Activated CD4-positive, alpha-beta T cell treated with anti-CD3 and anti-CD28 coated beads, Interleukin-2, amount 10 ng/mL, durations not matched to agents 24 days and 14 days (primary cell): ENCODE results near the gene FHIP1B. TPM values are rescaled to one million over a fixed set of nuclear protein-coding genes. Genes with fewer than 3 reads are reported as not detected.
"Not testable (repeated sequence)": the region's sequence is repeated elsewhere in the genome, so short reads cannot be mapped to it uniquely, and the experiment has no call there.

ENCODE experiments used
- DNase-seq: peaks from one replicate; pipeline ENCODE4 v3.0.0; 2022
- H3K27ac Mint-ChIP-seq: one replicate; pipeline ENCODE4 v1.8.0; 2022; ENCODE audit warnings: mild to moderate bottlenecking, mixed read lengths
- H3K27me3 Mint-ChIP-seq: one replicate; pipeline ENCODE4 v1.8.0; 2022; ENCODE audit warnings: mixed read lengths
- H3K36me3 Mint-ChIP-seq: one replicate; pipeline ENCODE4 v1.8.0; 2022; ENCODE audit warnings: low read depth, mild to moderate bottlenecking, mixed read lengths
- H3K4me1 Mint-ChIP-seq: one replicate; pipeline ENCODE4 v1.8.0; 2021; ENCODE audit warnings: mixed read lengths
- H3K4me3 Mint-ChIP-seq: one replicate; pipeline ENCODE4 v1.8.0; 2022; ENCODE audit warnings: mild to moderate bottlenecking, moderate library complexity, mixed read lengths
- H3K9me3 Mint-ChIP-seq: one replicate; pipeline ENCODE4 v1.8.0; 2021; ENCODE audit warnings: mixed read lengths
- intact Hi-C: fragments of 100-400 bp; cut with micrococcal nuclease; formaldehyde crosslinking; loops from one replicate; pipeline ENCODE4 v1.15.1; 2023
- total RNA-seq: library from RNA; stranded (reverse); gene quantifications from 2 replicates; pipeline ENCODE4 v1.2.3, GENCODE V29; 2022

Gene FHIP1B
- total RNA-seq: 19.3 and 20.2 TPM in 2 replicates

- peak within 1 kb of the TSS; percentile 90 for H3K27ac Mint-ChIP-seq
- no peaks in the 10 kb centered on the region for H3K9me3 Mint-ChIP-seq
- H3K4me1 Mint-ChIP-seq: peaks cover 35% of the 10 kb centered on the region
- peak; percentile 100 for DNase-seq
- intact Hi-C loops: loop anchor here (1.0 to 10.0 kb wide), 9 partner anchors 32 to 550 kb away; partner anchors contain the start of genes APBB1, ARFIP2, CAVIN3 and MRPL17
- peak within 1 kb of the TSS; percentile 95 for H3K4me3 Mint-ChIP-seq
- no peaks in the 10 kb centered on the region for H3K36me3 Mint-ChIP-seq
- peaks cover 1% of the 10 kb centered on the region for H3K27me3 Mint-ChIP-seq
Observed at GRCh38 chr11:6234387-6235107, at the start of gene FHIP1B. Gene FHIP1B, minus strand, starts transcription at chr11:6234636. Its CDS starts 10,120 bp downstream, at chr11:6224516.

- no peaks in the 10 kb centered on the region for H3K36me3 Mint-ChIP-seq
- H3K27me3 Mint-ChIP-seq: peaks cover 52% of the 10 kb centered on the region
- H3K27ac Mint-ChIP-seq: no peak overlapping the region
- intact Hi-C loops: no loop called here
- H3K4me3 Mint-ChIP-seq: no peak overlapping the region
- H3K4me1 Mint-ChIP-seq: no peaks in the 10 kb centered on the region
- no peaks in the 10 kb centered on the region for H3K9me3 Mint-ChIP-seq
- no peak for DNase-seq
Observed at GRCh38 chr11:6283453-6284023, 49.1 kb upstream of the FHIP1B start.

- H3K9me3 Mint-ChIP-seq, H3K27ac Mint-ChIP-seq, H3K4me1 Mint-ChIP-seq, DNase-seq, H3K36me3 Mint-ChIP-seq, intact Hi-C loops, H3K4me3 Mint-ChIP-seq: not testable (repeated sequence)
- H3K27me3 Mint-ChIP-seq: peaks cover 65% of the 10 kb centered on the region
Observed at GRCh38 chr11:6280809-6281208, 46.4 kb upstream of the FHIP1B start.

- H3K9me3 Mint-ChIP-seq: no peaks in the 10 kb centered on the region
Observed at GRCh38 chr11:6273188-6273587, 38.8 kb upstream of the FHIP1B start.

GRCh38 chr11:6271598-6271997, 37.2 kb upstream of the FHIP1B start:
- no peaks in the 10 kb centered on the region for H3K36me3 Mint-ChIP-seq
- H3K9me3 Mint-ChIP-seq: no peaks in the 10 kb centered on the region
- peaks cover 33% of the 10 kb centered on the region for H3K27me3 Mint-ChIP-seq

More at GRCh38 chr11:6273188-6273587, 38.8 kb upstream of the FHIP1B start:
- intact Hi-C loops: no loop called here
- DNase-seq: no peak
- Mint-ChIP-seq H3K27me3 (peaks cover 44% of the 10 kb centered on the region), H3K4me1 (no peaks in the 10 kb centered on the region), H3K36me3 (no peaks in the 10 kb centered on the region), H3K4me3 (no peak overlapping the region), H3K27ac (no peak overlapping the region)

GRCh38 chr11:6270584-6271246, 36.3 kb upstream of the FHIP1B start:
- H3K36me3 Mint-ChIP-seq: no peaks in the 10 kb centered on the region
- peaks cover 29% of the 10 kb centered on the region for H3K27me3 Mint-ChIP-seq
- intact Hi-C loops: no loop called here
- no peak for DNase-seq
- no peaks in the 10 kb centered on the region for H3K4me1 Mint-ChIP-seq
- no peaks in the 10 kb centered on the region for H3K9me3 Mint-ChIP-seq
- no peak overlapping the region for H3K4me3 Mint-ChIP-seq
- H3K27ac Mint-ChIP-seq: no peak overlapping the region

More at GRCh38 chr11:6271598-6271997, 37.2 kb upstream of the FHIP1B start:
- no peak overlapping the region for H3K27ac Mint-ChIP-seq
- H3K4me3 Mint-ChIP-seq: no peak overlapping the region
- DNase-seq: no peak
- no peaks in the 10 kb centered on the region for H3K4me1 Mint-ChIP-seq
- intact Hi-C loops: no loop called here

GRCh38 chr11:6269994-6270393, 35.6 kb upstream of the FHIP1B start:
- Mint-ChIP-seq H3K27me3 (peaks cover 27% of the 10 kb centered on the region), H3K9me3 (no peaks in the 10 kb centered on the region), H3K4me3 (no peak overlapping the region), H3K27ac (no peak overlapping the region), H3K4me1 (no peaks in the 10 kb centered on the region), H3K36me3 (no peaks in the 10 kb centered on the region)
- DNase-seq: peak; percentile 66
- intact Hi-C loops: no loop called here

- DNase-seq: no peak
- H3K36me3 Mint-ChIP-seq: no peaks in the 10 kb centered on the region
- no peaks in the 10 kb centered on the region for H3K9me3 Mint-ChIP-seq
- intact Hi-C loops: no loop called here
- no peaks in the 10 kb centered on the region for H3K4me1 Mint-ChIP-seq
- no peak overlapping the region for H3K4me3 Mint-ChIP-seq
- H3K27me3 Mint-ChIP-seq: peaks cover 27% of the 10 kb centered on the region
- no peak overlapping the region for H3K27ac Mint-ChIP-seq
Observed at GRCh38 chr11:6268820-6269219, 34.4 kb upstream of the FHIP1B start.

- H3K4me3 Mint-ChIP-seq: no peak overlapping the region
Observed at GRCh38 chr11:6263662-6264061, 29.2 kb upstream of the FHIP1B start.

GRCh38 chr11:6260207-6260726, 25.8 kb upstream of the FHIP1B start:
- no peaks in the 10 kb centered on the region for H3K36me3 Mint-ChIP-seq
- H3K4me1 Mint-ChIP-seq: no peaks in the 10 kb centered on the region
- H3K27ac Mint-ChIP-seq: no peak overlapping the region
- no peak for DNase-seq
- no peaks in the 10 kb centered on the region for H3K9me3 Mint-ChIP-seq
- H3K4me3 Mint-ChIP-seq: no peak overlapping the region
- intact Hi-C loops: no loop called here
- H3K27me3 Mint-ChIP-seq: peaks cover 16% of the 10 kb centered on the region

More at GRCh38 chr11:6263662-6264061, 29.2 kb upstream of the FHIP1B start:
- no peaks in the 10 kb centered on the region for H3K9me3 Mint-ChIP-seq
- no peaks in the 10 kb centered on the region for H3K36me3 Mint-ChIP-seq
- H3K27ac Mint-ChIP-seq: no peak overlapping the region
- peaks cover 25% of the 10 kb centered on the region for H3K27me3 Mint-ChIP-seq
- DNase-seq: no peak
- H3K4me1 Mint-ChIP-seq: no peaks in the 10 kb centered on the region
- intact Hi-C loops: no loop called here

GRCh38 chr11:6258571-6259081, 24.2 kb upstream of the FHIP1B start:
- H3K27me3 Mint-ChIP-seq: peaks cover 1% of the 10 kb centered on the region
- no peak overlapping the region for H3K27ac Mint-ChIP-seq
- no peak for DNase-seq
- no peaks in the 10 kb centered on the region for H3K9me3 Mint-ChIP-seq
- intact Hi-C loops: no loop called here
- no peaks in the 10 kb centered on the region for H3K36me3 Mint-ChIP-seq
- H3K4me1 Mint-ChIP-seq: no peaks in the 10 kb centered on the region
- no peak overlapping the region for H3K4me3 Mint-ChIP-seq

GRCh38 chr11:6258141-6258540, 23.7 kb upstream of the FHIP1B start:
- Mint-ChIP-seq H3K27ac (no peak overlapping the region), H3K9me3 (no peaks in the 10 kb centered on the region), H3K4me3 (no peak overlapping the region), H3K27me3 (no peaks in the 10 kb centered on the region), H3K4me1 (no peaks in the 10 kb centered on the region), H3K36me3 (no peaks in the 10 kb centered on the region)
- intact Hi-C loops: no loop called here
- no peak for DNase-seq

GRCh38 chr11:6253197-6253596, 18.8 kb upstream of the FHIP1B start:
- DNase-seq: no peak
- no peaks in the 10 kb centered on the region for H3K4me1 Mint-ChIP-seq
- no peaks in the 10 kb centered on the region for H3K36me3 Mint-ChIP-seq
- no peaks in the 10 kb centered on the region for H3K9me3 Mint-ChIP-seq
- peaks cover 3% of the 10 kb centered on the region for H3K27me3 Mint-ChIP-seq
- intact Hi-C loops: no loop called here
- no peak overlapping the region for H3K27ac Mint-ChIP-seq
- no peak overlapping the region for H3K4me3 Mint-ChIP-seq
